ENCODE measurements around the gene DNASE1L2.

DNASE1L2 gene, protein sequence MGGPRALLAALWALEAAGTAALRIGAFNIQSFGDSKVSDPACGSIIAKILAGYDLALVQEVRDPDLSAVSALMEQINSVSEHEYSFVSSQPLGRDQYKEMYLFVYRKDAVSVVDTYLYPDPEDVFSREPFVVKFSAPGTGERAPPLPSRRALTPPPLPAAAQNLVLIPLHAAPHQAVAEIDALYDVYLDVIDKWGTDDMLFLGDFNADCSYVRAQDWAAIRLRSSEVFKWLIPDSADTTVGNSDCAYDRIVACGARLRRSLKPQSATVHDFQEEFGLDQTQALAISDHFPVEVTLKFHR

DNA sequence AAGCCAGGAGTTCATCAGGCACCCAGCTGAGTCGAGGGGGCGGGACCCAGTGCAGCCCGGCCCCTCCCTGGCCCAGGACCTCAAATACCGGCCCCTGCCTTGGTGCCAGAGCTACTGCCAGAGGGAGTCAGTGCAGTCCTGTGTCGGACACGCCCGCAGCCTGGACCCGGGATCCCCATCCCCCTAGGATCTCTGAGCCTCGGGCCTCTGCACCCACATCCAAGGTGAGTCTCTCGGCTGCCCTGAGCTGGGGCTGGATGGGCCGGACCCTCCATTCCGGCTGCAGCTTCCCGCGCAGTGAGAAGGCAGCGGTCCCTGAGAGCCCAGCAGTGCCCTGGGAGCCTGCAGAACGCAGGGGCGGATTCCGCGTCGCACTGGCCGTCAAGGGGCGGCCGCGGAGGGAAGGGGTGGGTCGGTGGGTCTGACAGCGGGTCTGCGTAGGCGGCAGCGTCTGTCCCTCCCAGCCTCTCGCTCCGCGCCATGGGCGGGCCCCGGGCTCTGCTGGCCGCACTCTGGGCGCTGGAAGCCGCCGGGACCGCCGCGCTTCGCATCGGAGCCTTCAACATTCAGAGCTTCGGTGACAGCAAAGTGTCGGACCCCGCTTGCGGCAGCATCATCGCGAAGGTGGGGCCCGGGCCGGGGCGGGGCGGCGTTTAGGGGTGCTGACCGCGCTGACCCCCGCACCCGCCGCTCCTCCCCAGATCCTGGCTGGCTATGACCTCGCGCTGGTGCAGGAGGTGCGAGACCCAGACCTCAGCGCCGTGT, at the start of gene DNASE1L2:
DNASE1L2 (plus strand) TSS at position 108 of the 765 bp plus-strand sequence; CDS start at position 481, 373 bp downstream.
- FAIRE-seq: no peak
- no peak for DNase-seq (ENCODE audit: low spot score)

DNA sequence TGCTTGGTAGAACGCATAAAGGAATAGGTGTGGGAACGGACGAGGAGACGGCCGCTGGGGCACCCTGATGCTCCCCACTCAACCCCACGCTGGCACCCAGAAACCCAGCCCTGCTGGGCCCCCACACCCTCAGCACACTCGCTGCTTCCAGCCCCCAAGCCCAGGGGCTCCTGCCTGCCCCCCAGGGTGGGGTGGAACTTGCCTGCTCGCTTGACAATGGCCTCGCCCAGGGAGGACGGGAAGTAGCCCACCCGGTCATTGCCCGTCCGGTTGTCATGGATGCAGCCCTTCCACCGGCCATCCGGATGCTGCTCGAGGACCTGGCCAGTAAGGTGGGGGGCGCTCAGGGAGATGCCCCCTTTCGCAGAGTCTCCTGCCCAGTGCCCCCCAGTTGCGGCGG, 49.7 kb upstream of the DNASE1L2 start:
- no peak for FAIRE-seq
- DNase-seq (ENCODE audit: low spot score): no peak

DNA sequence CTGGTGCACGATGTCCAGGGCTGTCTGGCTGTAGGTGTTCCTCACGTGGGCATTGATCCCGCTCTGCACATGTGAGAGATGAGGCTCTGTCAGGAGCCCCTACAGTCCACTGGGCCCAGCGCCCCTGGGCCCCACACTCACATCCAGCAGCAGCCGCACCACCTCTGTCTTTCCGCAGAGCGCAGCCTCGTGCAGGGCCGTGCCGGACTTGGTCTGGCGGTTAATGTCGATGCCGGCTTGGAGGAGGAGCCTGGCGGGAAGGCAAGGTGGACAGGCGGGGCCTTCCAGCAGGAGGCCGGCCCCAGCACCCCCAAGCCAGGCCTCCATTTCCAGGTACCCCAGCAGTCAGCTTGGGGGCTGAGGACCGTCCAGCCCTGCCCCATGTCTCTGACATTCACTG, 49.0 kb upstream of the DNASE1L2 start:
- no peak for FAIRE-seq

GRCh38 chr16:2188395-2188794, 47.8 kb upstream of the DNASE1L2 start:
- DNase-seq (ENCODE audit: low spot score) (no peak), FAIRE-seq (no peak)

More for the DNA sequence above, 49.0 kb upstream of the DNASE1L2 start:
- no peak for DNase-seq (ENCODE audit: low spot score)

GRCh38 chr16:2189252-2189893, 46.9 kb upstream of the DNASE1L2 start:
- no peak for FAIRE-seq
- DNase-seq (ENCODE audit: low spot score): no peak

DNA sequence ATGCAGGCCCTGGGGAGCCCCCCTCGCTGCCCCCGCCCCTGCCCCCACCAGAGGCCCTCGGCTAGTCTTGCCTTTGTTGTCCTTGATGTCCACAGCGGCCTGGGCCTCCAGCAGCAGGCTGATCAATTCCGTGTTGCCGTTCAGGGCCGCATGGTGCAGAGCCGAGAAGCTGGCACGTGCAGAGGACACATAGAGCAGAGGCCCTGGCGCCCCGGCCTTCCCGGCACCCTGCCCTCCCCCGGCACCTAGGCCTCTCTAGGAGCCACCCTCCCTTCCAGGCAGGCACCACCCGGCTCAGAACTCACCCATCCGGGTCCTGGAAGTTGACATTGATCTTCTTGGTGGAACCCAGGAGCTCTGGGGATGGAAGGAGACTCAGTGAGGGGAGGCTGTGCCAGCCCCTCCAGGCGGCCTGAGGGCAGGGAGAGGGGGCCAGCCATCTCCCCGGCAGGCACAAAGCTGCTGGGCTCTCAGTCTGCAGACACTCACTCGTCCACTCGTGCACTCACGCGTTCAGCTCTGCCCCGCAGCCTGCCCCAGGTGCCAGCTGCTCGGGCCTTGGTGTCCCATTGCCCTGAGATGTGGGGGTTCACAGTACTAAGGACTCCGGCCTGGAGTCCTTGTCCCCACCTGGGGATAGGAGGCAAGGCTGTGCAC, 46.1 kb upstream of the DNASE1L2 start:
- FAIRE-seq: no peak
- DNase-seq (ENCODE audit: low spot score): no peak

GRCh38 chr16:2190659-2191445, 45.4 kb upstream of the DNASE1L2 start:
- DNase-seq (ENCODE audit: low spot score) (no peak), FAIRE-seq (no peak)

- no peak for FAIRE-seq
- DNase-seq (ENCODE audit: low spot score): no peak
Observed at GRCh38 chr16:2191446-2191706, 44.9 kb upstream of the DNASE1L2 start.

GRCh38 chr16:2194166-2194834, 41.9 kb upstream of the DNASE1L2 start:
- FAIRE-seq (no peak), DNase-seq (ENCODE audit: low spot score) (peak; percentile 45)

- DNase-seq (ENCODE audit: low spot score) (peak; percentile 57), FAIRE-seq (no peak)
Observed at GRCh38 chr16:2194852-2195321, 41.4 kb upstream of the DNASE1L2 start.

DNA sequence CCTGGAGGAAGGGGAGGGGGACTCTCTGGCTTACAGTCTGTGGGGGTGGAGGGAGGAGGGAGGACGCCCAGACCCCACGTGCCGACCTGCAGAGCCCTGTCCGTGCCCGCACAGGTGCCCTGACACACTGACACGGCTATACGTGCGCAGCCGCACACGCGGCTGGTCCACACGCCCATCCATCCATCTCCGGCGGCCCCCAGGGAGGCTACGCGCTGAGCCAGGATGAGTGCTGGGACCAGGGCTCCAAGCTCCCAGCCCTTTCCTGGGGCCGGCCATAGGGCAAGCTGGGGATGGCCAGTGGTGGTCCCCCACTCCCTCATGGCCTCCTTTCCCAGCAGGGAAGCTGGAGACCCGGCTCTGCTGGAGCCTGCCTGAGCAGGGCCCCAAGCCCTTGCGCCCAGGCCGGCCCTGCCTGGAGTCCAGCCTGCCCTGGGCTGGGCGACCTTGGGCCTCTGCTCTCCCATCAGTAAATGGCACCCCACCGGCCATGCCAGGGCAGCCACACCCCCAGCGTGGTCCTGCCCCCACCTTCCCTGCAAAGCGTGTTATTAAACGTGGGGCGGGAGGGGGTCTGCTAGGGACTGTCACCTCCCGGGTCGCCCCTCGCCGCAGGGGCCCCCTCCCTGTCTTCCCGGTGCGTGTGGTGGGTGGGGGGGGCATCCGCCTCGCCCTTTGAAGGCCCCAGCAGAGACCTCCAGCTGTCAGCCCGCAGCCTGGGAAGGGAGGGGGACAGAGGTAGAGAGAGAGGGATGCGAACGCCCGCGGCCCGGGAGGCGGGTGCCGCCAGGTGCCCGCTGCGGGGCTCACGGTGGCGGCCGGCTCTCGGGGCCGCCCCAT, 40.7 kb upstream of the DNASE1L2 start:
- no peak for DNase-seq (ENCODE audit: low spot score)
- no peak for FAIRE-seq

DNA sequence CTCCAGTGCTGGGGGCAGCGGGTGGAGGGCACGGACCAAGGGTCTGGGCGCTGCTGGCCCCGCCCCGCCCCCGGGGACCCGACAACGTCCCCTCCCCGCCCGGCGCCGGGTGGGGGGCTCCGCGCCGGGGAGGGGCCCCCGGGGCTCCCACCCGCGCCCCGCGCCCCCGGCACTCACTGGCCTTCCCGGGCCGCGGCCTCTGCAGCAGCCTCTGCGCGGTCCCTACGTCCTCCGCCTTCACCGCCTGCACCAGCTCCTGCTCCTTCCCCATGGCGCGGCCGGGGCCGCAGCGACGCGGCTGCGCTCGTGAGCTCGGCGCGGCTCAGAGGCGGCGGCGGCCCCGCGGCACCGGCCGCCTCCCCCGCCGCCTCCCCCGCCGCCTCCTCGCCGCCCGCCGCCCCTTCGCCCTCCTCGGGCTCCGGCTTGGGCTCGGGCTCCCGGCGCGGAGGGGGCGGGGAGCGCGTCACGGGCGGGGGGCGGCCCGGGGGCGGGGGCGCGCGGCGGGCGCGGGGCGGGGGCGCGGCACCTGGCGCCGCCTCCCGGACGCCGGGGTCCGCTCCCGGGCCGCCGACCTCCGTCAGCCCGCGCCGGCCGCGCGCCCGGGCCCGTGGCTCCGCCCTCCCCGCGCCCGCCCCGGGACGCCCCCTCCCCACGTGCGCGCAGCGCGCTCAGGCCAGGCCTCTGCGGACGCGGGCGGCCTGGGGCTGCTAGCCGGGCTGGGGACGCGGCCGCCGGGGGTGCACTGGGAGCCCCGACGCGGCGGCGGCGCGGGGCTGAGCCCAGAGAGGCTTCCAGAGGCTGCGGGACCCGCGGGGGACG, 39.9 kb upstream of the DNASE1L2 start, which contains the start of gene CASKIN1:
CASKIN1 (minus strand) TSS at position 444 of the 819 bp plus-strand sequence; CDS start at position 271, 173 bp downstream.
- no peak for DNase-seq (ENCODE audit: low spot score)
- FAIRE-seq: no peak

DNA sequence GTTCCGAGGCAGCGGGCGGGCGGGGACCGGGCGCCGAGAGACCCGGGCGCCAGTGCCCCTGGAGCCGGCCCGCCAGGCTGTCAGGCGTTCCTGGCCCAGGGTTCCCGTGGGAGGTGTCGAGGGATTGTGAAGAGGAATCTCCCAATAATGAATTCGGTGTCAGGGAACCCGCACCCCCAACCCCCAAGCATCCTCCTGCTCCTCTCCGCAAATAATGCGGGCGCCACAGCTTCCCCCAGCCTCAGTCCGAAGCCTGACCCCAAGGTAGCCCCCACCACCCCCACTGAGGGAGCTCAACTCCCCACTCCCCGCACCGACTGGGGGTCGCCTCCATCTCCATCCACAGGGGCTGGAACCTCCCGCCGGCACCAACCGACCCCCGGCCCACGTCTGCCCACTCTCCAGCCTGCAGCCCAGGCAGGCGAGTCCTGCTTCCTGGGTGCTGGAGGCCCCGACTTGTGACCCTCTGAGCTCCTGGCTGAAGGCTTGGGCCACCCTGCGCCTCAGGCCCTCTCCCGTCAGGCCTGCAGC, 39.2 kb upstream of the DNASE1L2 start:
- FAIRE-seq (no peak), DNase-seq (ENCODE audit: low spot score) (no peak)

- DNase-seq (ENCODE audit: low spot score): no peak
- no peak for FAIRE-seq
Observed at GRCh38 chr16:2197765-2198164, 38.5 kb upstream of the DNASE1L2 start.

GRCh38 chr16:2198283-2198682, 38.0 kb upstream of the DNASE1L2 start:
- FAIRE-seq: no peak
- no peak for DNase-seq (ENCODE audit: low spot score)

- FAIRE-seq: no peak
- DNase-seq (ENCODE audit: low spot score): no peak
Observed at GRCh38 chr16:2199095-2199494, 37.1 kb upstream of the DNASE1L2 start.

DNA sequence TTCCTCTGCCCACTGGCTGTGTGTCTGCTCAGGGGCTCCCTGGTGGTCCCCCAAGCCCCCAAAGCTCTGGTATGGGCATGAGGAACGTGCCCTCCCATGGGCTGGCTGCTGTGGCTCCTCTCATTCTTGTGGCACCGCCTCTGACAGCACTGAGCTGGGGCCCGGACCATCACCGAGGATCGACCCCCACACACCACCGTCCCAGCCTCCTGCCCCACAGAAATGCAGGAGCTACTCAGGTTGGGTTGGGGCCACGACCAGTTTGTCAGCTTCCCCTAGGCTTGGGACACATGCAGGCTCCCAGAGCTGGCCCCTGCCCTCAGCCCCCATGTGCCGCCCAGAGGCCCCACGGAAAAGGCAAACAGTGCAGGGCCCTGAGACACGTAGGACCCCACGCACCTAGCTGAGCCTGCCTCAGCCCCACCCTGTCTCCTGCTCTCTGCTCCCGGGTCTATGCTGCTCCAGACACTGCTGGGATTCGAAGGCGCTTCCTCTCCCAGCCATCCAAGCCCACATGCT, 36.6 kb upstream of the DNASE1L2 start:
- no peak for FAIRE-seq
- no peak for DNase-seq (ENCODE audit: low spot score)

GRCh38 chr16:2200313-2200712, 35.9 kb upstream of the DNASE1L2 start:
- no peak for FAIRE-seq
- DNase-seq (ENCODE audit: low spot score): no peak

Measured in RCC 7860 (cell line).